GM18951 (cell line): ENCODE measurements around the gene SEZ6L.

ENCODE experiments used
- POLR2A ChIP-seq: IDR thresholded peaks from 4 replicates; pipeline ENCODE4 v1.6.1; 2011; ENCODE audit warnings: mild to moderate bottlenecking; ENCODE audit not compliant: insufficient read length, insufficient read depth; ENCODE audit errors: extremely low read depth
- in situ Hi-C: fragments of 300-500 bp; cut with MboI; formaldehyde crosslinking; loops from one replicate; pipeline ENCODE4 v1.12.0; 2022; ENCODE audit warnings: low sequenced_read_pairs, mixed read lengths, inconsistent platforms; ENCODE audit not compliant: unreplicated experiment

The SEZ6L gene

DNA sequence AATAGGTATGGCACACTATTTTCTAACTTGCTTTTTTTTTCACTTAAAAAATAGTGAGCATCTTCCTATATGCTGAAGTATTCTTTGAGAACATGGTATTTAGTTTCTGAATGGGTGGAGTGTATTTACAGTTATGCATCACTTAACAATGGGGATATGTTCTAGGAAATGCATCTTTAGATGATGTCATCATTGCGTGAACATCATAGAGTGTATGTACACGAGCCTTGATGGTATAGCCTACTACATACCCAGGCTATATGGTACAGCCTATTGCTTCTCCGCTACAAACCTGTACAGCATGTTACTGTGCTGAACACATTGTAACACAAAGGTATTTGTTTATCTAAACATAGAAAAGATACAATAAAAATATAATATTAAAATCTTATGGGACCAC lies 135.5 kb downstream of the SEZ6L start:
- no peak for TF ChIP-seq POLR2A
- in situ Hi-C loops = no loop called here

DNA sequence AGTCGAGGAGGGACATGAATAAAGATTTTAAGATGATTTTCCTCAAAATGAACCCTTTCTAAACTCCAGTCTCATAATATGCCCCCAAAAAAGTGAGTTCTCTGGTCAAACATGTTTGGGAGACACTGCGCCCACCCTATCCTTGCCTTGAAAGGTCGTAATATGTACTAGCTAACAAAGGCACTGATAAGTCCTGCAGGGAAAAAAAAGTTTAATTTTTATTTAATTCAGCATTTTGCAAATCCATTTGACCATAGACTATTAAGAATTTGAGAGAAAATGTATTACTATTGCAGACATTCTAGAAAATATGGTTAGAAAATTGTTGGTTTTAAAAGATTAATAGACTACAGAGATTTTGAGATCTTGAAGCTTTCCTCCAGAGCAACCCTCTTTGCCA lies 139.2 kb downstream of the SEZ6L start:
- no peak for TF ChIP-seq POLR2A
- in situ Hi-C loops = no loop called here

DNA sequence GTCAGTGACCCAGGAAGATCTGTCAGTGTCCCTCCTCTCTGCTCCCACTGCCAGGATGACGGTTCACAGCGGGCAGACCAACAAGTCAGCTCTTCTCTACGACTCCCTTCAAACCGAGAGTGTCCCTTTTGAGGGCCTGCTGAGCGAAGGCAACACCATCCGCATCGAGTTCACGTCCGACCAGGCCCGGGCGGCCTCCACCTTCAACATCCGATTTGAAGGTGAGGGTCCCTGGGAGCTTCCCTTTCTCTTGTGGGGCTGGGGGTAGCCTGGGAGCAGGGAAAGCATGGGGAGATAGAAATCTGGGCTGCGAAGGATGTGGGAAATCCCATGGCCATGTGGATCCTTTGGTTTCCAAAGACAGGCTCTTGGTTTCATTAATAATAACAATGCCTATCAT lies 141.4 kb downstream of the SEZ6L start:
- in situ Hi-C loops = no loop called here
- no peak for TF ChIP-seq POLR2A

DNA sequence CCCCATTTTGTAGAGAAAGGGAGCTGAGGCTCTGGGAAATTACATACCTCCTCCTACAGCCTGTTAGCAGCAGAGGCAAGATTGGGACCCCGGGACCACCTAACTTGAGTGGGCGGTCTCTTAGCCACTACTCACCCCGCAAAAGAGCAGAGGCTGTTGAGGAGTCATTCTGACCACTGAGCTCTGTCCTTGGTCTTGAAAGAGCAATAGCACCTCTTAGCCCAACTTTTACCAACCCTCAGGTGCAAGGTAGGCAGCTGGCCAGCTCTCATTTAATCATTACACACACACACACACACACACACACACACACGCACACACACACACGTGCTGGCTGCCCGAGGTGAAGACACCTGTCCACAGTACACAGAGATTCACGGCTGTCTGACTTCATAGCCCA lies 144.0 kb downstream of the SEZ6L start:
- in situ Hi-C loops = no loop called here
- TF ChIP-seq POLR2A = no peak

DNA sequence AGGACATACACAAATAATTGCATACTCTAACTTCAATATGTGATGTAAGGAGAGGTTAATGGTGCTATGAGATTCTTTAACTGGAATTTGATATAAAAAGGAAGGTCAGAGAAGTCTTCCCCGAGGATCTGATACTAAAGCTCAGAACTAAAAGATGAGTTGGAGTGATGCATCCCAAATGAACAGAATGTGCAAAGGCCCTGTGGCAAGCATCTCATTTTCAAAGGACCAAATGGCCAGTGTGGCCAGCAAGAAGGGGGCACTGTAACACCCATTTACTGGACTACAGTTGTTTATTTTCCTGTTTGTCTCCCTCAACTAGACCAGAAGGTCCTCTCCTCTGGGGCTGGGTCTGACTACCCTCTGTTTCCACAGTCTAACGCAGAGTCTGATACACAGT lies 144.9 kb downstream of the SEZ6L start:
- in situ Hi-C loops = no loop called here
- no peak for TF ChIP-seq POLR2A

DNA sequence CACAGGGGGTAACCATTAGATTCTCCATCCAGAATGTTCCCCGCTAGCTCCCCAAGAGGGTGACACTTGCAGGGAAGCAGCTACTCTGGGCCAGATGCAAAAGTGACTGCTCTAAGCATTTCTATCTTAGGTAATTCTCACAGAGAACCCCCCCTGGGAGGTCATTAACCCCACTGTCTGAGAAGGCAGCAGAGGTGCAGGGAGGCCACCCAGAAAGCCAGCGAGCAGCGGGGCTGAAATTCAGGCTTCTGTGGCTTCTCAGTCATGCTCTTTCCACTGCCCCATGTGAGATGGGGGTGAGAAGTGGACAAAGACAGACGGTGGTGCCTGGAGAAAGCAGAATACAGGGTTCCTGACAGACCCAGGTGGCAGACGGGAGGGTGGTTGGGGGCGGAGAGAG lies 145.4 kb downstream of the SEZ6L start:
- in situ Hi-C loops = no loop called here
- no peak for TF ChIP-seq POLR2A

DNA sequence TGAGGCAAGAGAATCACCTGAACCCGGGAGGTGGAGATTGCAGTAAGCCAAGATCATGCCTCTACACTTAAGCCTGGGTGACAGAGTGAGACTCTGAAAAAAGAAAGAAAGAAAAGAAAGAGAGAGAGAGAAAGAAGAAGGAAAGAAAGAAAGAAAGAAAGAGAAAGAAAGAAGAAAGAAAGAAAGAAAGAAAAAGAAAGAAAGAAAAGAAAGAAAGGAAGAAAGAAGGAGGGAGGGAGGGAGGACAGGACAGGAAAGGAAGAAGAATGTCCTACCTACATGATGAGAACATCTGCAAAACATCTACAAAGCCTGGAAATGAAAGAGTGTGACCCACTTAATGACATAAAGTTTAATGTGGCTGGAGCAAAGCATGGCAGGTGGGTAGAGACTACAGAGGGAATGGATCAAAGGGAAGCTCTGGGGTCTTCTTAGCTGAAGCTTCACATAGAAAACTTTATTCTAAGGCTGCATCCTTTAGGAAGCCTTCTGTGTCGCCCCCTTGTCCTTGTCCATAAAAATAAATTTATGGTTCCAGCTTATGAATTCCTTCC lies 147.5 kb downstream of the SEZ6L start:
- TF ChIP-seq POLR2A = no peak
- in situ Hi-C loops = no loop called here

DNA sequence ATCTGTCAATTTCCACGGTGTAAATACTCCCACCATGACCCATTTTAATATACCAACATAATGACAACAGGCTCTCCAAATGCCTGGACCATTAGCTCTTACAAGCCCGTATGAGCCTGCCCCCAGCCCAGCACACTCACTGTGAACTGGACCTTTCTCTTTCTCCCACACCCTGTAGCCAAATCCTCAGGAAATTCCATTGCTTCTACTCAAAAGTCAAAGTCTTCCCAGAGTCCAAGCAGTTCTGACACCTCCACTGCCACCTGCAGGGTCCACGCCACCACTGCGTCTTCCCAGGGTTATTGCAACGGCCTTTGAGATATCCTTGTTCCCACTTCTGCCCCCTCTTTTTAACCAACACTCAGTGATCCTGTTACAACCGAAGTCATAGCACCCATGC lies 149.7 kb downstream of the SEZ6L start:
- in situ Hi-C loops = no loop called here

DNA sequence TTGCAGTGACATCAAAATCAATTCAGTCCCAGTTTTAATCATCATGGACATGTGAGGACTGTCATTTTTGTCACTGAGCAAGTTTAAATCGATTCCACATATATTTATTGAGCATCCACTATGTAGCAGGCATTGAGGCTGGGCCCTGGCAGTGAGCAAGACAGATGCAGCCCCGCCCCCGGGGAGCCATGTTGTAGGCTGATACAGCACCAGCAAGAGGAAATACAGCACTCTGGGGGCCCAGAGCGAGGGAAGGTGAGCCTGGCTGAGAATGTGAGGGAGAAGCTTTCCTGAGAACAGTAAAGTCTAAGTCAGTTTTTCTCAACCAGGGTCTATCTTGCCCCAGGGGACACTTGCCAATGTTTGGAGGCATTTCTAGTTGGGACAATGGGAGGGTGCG lies 151.2 kb downstream of the SEZ6L start:
- no peak for TF ChIP-seq POLR2A
- in situ Hi-C loops = no loop called here

More for the DNA sequence above, 149.7 kb downstream of the SEZ6L start:
- TF ChIP-seq POLR2A = no peak

DNA sequence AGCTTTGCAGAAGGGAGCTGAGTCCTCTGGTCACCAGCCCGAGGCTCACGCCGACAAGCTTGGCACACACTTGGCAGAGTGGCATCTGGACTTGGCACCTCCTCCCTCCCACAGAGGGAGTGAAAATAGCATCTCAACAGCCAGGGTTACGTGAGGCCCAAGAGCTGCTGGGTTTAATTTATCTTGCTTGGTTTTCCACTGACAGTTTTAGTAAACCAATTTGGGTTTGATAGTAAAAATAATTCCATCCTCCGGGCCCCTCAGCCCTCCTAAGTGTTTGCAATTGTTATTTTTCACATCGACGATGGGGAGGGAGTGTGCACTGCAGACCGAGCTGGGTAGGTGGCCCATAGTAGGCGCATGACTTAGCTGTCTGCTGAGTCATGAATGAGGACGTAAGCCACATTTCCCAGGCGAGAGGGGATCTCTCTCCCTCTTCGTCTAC lies 152.2 kb downstream of the SEZ6L start:
- in situ Hi-C loops = no loop called here
- no peak for TF ChIP-seq POLR2A

DNA sequence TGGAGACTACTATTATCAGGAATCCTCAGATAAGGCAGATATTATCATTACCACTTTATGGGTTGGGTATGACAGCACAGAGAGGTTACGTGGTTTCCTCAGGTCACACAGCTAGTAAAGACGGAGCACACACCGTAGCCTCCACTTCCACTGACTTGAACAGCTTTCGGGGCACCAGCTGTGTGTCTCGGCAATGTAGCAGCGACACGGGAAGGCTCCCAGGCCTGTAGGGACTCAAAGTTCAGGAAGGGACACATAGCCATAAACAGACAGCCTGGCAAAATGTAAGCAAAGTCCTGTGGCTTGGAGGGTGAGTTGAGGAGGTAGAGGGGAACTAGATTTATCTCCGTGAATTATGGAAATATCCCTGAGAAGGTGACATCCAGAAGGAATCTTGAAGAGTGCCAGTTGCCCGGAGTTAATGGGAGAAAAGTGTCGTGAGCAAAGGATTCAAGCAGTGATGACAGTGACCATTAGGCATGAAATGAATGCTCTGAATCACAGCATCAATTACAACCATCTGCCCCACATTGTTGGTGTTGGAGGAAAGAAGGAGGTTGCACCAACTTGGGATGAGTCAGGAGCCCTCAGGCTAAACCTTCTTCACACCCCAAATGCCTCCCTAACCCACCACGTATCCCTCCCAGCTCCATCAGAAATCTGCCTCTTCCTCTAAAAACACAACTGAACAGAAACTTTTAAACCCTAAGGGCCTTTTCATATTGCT lies 153.1 kb downstream of the SEZ6L start:
- in situ Hi-C loops = no loop called here
- no peak for TF ChIP-seq POLR2A

DNA sequence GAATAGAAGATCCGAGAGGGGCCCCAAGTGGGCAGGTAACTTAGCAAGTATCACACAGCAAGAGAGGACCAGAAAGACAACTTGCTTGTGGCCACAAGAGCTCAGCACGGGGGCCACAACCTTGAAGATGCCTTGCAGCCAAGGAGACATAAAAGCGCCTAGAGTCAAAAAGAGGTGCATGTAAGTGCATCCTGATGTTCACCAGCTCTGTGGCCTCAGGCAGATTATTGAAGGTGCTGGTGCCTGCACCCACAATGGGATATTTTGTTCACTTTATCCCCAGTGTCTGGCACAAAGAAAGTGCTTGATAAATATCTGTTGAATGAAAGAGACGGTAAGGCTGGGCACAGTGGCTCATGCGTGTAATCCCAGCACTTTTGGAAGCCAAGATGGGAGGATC lies 153.8 kb downstream of the SEZ6L start:
- in situ Hi-C loops = no loop called here
- TF ChIP-seq POLR2A = no peak

DNA sequence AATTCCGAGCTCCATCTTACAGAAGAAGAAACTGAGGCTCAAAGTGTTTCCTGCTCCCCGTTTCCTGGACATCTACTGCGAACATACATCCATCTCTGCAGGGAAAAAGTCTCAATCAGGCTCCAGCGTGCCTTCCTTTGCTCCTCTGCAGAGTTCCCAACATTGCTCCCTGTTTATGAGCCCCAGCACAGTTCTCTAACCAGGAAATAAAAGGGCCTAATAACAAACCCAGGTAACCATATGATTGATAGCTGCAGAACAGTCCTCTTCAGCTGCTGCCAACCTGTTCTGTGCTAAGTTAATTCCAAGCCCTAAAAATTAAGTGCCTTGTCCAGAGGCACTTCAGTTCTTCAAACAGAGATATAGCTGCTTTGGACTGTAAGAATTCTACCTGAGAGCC lies 154.9 kb downstream of the SEZ6L start:
- in situ Hi-C loops = no loop called here
- TF ChIP-seq POLR2A = no peak

DNA sequence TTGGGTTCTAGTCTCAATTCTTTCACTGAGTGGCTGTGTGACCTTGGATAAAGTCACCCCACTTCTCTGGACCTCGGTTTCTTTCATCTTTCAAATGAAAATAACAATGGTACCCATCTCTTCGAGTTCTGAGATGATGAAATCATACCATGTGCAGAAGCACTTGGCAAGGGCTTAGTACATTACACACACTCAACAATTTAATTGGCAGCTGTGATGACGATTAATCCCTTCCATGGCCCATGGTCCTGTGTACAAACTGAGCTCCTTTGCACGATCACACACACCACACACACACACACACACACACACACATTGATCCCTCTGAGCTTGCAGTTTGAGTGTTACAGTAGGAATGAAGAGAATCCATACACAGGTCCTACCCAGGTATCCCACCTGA lies 156.4 kb downstream of the SEZ6L start:
- in situ Hi-C loops = no loop called here
- TF ChIP-seq POLR2A = no peak
